Esophagus mucosa (tissue), 1 donor: Measurements from ENCODE around the gene SCYGR5. TPM values are rescaled to one million over a fixed set of nuclear protein-coding genes. Genes with fewer than 3 reads are reported as not detected.
A peak's percentile ranks its signal among the peaks of the same experiment; 100 is the strongest.
"Not testable (repeated sequence)": the region's sequence is repeated elsewhere in the genome, so short reads cannot be mapped to it uniquely, and the experiment has no call there.

ENCODE experiments used
- ATAC-seq: fragments of 200-7000 bp; cut with Tn5 transposase; one replicate; pipeline ENCODE4 v1.9.1; 2020
- total RNA-seq: library from RNA; stranded (reverse); gene quantifications from one replicate; pipeline ENCODE4 v1.2.4, GENCODE V29; 2023
- donor health status: DM: yes; HTN: yes; CAD: no.

The SCYGR5 gene
- not detected for total RNA-seq

- ATAC-seq: not testable (repeated sequence)
These were observed at the start of gene SCYGR5 for GRCh38 chr2:227666631-227667170. Gene SCYGR5, plus strand, starts transcription at chr2:227666804. Its CDS starts 0 bp downstream, at chr2:227666804.

- no peak for ATAC-seq
These were observed 49.0 kb upstream of the SCYGR5 start, which contains the start of gene SCYGR4 for GRCh38 chr2:227617316-227618230. Gene SCYGR4, plus strand, starts transcription at chr2:227617498. Its CDS starts 0 bp downstream, at chr2:227617498.

GRCh38 chr2:227623226-227623625, 43.4 kb upstream of the SCYGR5 start:
- ATAC-seq: peak; percentile 41

- ATAC-seq: no peak
These were observed 41.2 kb upstream of the SCYGR5 start for GRCh38 chr2:227625420-227625819.

- ATAC-seq: no peak
These were observed 39.9 kb upstream of the SCYGR5 start for GRCh38 chr2:227626580-227627151.

- no peak for ATAC-seq
These were observed 38.8 kb upstream of the SCYGR5 start for GRCh38 chr2:227627769-227628168.

- no peak for ATAC-seq
These were observed 37.2 kb upstream of the SCYGR5 start for GRCh38 chr2:227629435-227629834.

- ATAC-seq: no peak
These were observed 36.3 kb upstream of the SCYGR5 start for GRCh38 chr2:227630322-227630721.

- no peak for ATAC-seq
These were observed 33.8 kb upstream of the SCYGR5 start for GRCh38 chr2:227632827-227633226.

GRCh38 chr2:227634201-227634600, 32.4 kb upstream of the SCYGR5 start:
- ATAC-seq: no peak

- no peak for ATAC-seq
These were observed 23.9 kb upstream of the SCYGR5 start for GRCh38 chr2:227642656-227643055.

GRCh38 chr2:227643990-227644551, 22.5 kb upstream of the SCYGR5 start:
- no peak for ATAC-seq

- ATAC-seq: no peak
These were observed 13.2 kb upstream of the SCYGR5 start for GRCh38 chr2:227653419-227653818.

GRCh38 chr2:227654426-227654825, 12.2 kb upstream of the SCYGR5 start:
- ATAC-seq: no peak

GRCh38 chr2:227655454-227655853, 11.2 kb upstream of the SCYGR5 start:
- ATAC-seq: peak; percentile 87

- ATAC-seq: no peak
These were observed 9.3 kb upstream of the SCYGR5 start for GRCh38 chr2:227657199-227657845.

- ATAC-seq: no peak
These were observed 5.5 kb upstream of the SCYGR5 start for GRCh38 chr2:227661025-227661649.

GRCh38 chr2:227661827-227662226, 4.8 kb upstream of the SCYGR5 start:
- no peak for ATAC-seq

GRCh38 chr2:227665189-227665940, 1.2 kb upstream of the SCYGR5 start:
- no peak for ATAC-seq

GRCh38 chr2:227671170-227671905, 4.7 kb downstream of the SCYGR5 start:
- ATAC-seq: no peak

- ATAC-seq: not testable (repeated sequence)
These were observed 7.0 kb downstream of the SCYGR5 start for GRCh38 chr2:227673620-227674019.
